HepG2 (cell line): ENCODE measurements around the gene GRM4. TPM values are rescaled to one million over a fixed set of nuclear protein-coding genes. Genes with fewer than 3 reads are reported as not detected.

Experiments used
- BHLHE40 ChIP-seq: IDR thresholded peaks from 2 replicates; pipeline ENCODE4 v1.6.1; 2011; ENCODE audit warnings: low read length, improper control_type of control experiment
- FOSL2 ChIP-seq: sonication (generic); formaldehyde crosslinking; IDR thresholded peaks from 2 replicates; pipeline ENCODE4 v1.4.0; 2020; ENCODE audit warnings: missing genetic modification reagents
- HMGXB3 ChIP-seq: sonication (generic); formaldehyde crosslinking; IDR thresholded peaks from 2 replicates; pipeline ENCODE4 v1.4.0; 2020; ENCODE audit warnings: missing genetic modification reagents, borderline replicate concordance
- IRF9 ChIP-seq: sonication (generic); formaldehyde crosslinking; IDR thresholded peaks from 2 replicates; pipeline ENCODE4 v1.8.0; 2022; ENCODE audit warnings: missing genetic modification reagents, mild to moderate bottlenecking, borderline replicate concordance
- KMT2A ChIP-seq: sonication (generic); formaldehyde crosslinking; IDR thresholded peaks from 2 replicates; pipeline ENCODE4 v1.4.0; 2020; ENCODE audit warnings: missing genetic modification reagents
- MTA1 ChIP-seq: sonication (generic); formaldehyde crosslinking; IDR thresholded peaks from 2 replicates; pipeline ENCODE4 v1.4.0; 2020; ENCODE audit warnings: missing genetic modification reagents, mild to moderate bottlenecking, borderline replicate concordance
- PBX3 ChIP-seq: sonication (generic); formaldehyde crosslinking; IDR thresholded peaks from 2 replicates; pipeline ENCODE4 v1.8.1; 2023; ENCODE audit warnings: missing genetic modification reagents, inconsistent platforms, borderline replicate concordance
- RELA ChIP-seq: sonication (generic); formaldehyde crosslinking; IDR thresholded peaks from 2 replicates; pipeline ENCODE4 v1.4.0; 2020; ENCODE audit warnings: missing genetic modification reagents
- SYNCRIP ChIP-seq: fragments of 200-400 bp; formaldehyde crosslinking; IDR thresholded peaks from 2 replicates; pipeline ENCODE4 v1.6.1; 2018; ENCODE audit warnings: mild to moderate bottlenecking, low read depth, low read length; ENCODE audit not compliant: insufficient read depth
- TBX3 ChIP-seq: fragments of 450-650 bp; IDR thresholded peaks from 2 replicates; pipeline ENCODE4 v1.6.1; 2017; ENCODE audit warnings: antibody characterized with exemption, mild to moderate bottlenecking, inconsistent platforms, borderline replicate concordance
- THRA ChIP-seq: sonication (generic); formaldehyde crosslinking; IDR thresholded peaks from 2 replicates; pipeline ENCODE4 v1.4.0; 2020; ENCODE audit warnings: missing genetic modification reagents, borderline replicate concordance
- U2AF1 ChIP-seq: fragments of 200-400 bp; formaldehyde crosslinking; optimal IDR thresholded peaks from 2 replicates; pipeline ENCODE3; 2017; ENCODE audit warnings: mild to moderate bottlenecking, low read depth, low read length
- ZBTB38 ChIP-seq: sonication (generic); formaldehyde crosslinking; IDR thresholded peaks from 2 replicates; pipeline ENCODE4 v1.5.1; 2020; ENCODE audit warnings: mild to moderate bottlenecking, missing genetic modification reagents
- ZIK1 ChIP-seq: sonication (generic); formaldehyde crosslinking; IDR thresholded peaks from 2 replicates; pipeline ENCODE4 v1.5.0; 2020; ENCODE audit warnings: mild to moderate bottlenecking, low read depth, missing genetic modification reagents, borderline replicate concordance
- ZNF512 ChIP-seq: sonication (generic); formaldehyde crosslinking; IDR thresholded peaks from 2 replicates; pipeline ENCODE4 v1.4.0; 2020; ENCODE audit warnings: mild to moderate bottlenecking, missing genetic modification reagents
- ZNF740 ChIP-seq: sonication (generic); formaldehyde crosslinking; IDR thresholded peaks from 2 replicates; pipeline ENCODE4 v1.4.0; 2020; ENCODE audit warnings: missing genetic modification reagents
- ZSCAN29 ChIP-seq: sonication (generic); formaldehyde crosslinking; conservative IDR thresholded peaks from 2 replicates; pipeline ENCODE4 v1.4.0; 2020; ENCODE audit warnings: mild to moderate bottlenecking, missing genetic modification reagents
- polyA plus RNA-seq, 8 experiments: library from polyadenylated mRNA; depleted of rRNA in 3 of 8; stranded (reverse) in 7 of 8; unstranded in 1 of 8; fragments of >200 nt; fragmentation: Illumina TruSeq in 4 of 8; extraction: Trizol in 4 of 8; gene quantifications; 2 replicates each; pipeline versions ENCODE4 v1.2.1 to v1.2.3, GENCODE V29; 2011 to 2016; ENCODE audit warnings: low read depth in 4 of 8, missing spikeins in 1 of 8, mixed read lengths in 1 of 8; ENCODE audit not compliant: insufficient read depth in 1 of 8
- total RNA-seq, 5 experiments: library from RNA; depleted of rRNA; stranded (reverse); fragments of >200 nt; fragmentation: Illumina TruSeq; extraction: Trizol; gene quantifications; 2 replicates each; pipeline ENCODE4 v1.2.3, GENCODE V29; 2016; ENCODE audit warnings: low read depth in 1 of 5

GRM4 gene
- total and polyA plus RNA-seq, 2 of the 13 experiments (the other 11 are each of a cell fraction or from before 2014, with no cell fraction given): not detected

GRCh38 chr6:34154668-34155447 lies 9.0 kb upstream of the GRM4 start (continued):
- TF ChIP-seq HMGXB3 (no peak), MTA1 (no peak), PBX3 (CRISPR knock-in tag) (0 out of 2 replicates have a peak, but pooled peaks have one; percentile 42), FOSL2 (CRISPR knock-in tag) (no peak), ZNF512 (CRISPR knock-in tag) (no peak), BHLHE40 (0 out of 2 replicates have a peak, but pooled peaks have one; percentile 14), THRA (CRISPR knock-in tag) (0 out of 2 replicates have a peak, but pooled peaks have one; percentile 36), TBX3 (no peak), ZBTB38 (CRISPR knock-in tag) (peak; percentile 48; the same call in 1 of the 2 replicates), SYNCRIP (no peak), KMT2A (CRISPR knock-in tag) (no peak), ZNF740 (0 out of 2 replicates have a peak, but pooled peaks have one; percentile 25), IRF9 (CRISPR knock-in tag) (peak; percentile 62; the same call in 1 of the 2 replicates), ZIK1 (CRISPR knock-in tag) (no peak), ZSCAN29 (CRISPR knock-in tag) (no peak), RELA (CRISPR knock-in tag) (0 out of 2 replicates have a peak, but pooled peaks have one; percentile 58), U2AF1 (no peak)
